GM19455 (cell line): ENCODE data around the gene CORT.
A peak's percentile ranks its signal among the peaks of the same experiment; 100 is the strongest.
"Not testable (repeated sequence)": the region's sequence is repeated elsewhere in the genome, so short reads cannot be mapped to it uniquely, and the experiment has no call there.

Experiments
- ATAC-seq: cut with Tn5 transposase; IDR thresholded peaks from one replicate; pipeline ENCODE4 v1.9.1; 2021; ENCODE audit not compliant: unreplicated experiment

The CORT gene

DNA sequence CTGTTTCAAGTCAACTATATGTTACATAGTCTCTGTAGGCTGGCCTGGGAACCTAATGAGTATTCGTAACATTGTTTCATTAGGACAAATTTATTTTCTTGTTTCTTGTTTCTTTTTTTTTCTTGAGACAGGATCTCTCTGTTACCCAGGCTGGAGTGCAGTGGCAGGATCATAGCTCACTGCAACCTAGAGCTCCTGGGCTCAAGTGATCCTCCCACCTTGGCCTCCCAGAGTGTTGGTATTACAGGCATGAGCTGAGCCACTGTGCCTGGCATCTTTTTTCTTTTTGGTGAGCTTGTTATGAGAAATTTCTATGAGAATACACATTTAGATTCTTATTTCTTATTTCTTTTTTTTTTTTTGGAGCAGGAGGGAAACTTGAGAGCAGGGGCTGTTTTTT is 12.8 kb upstream of the CORT start:
- ATAC-seq: no peak

DNA sequence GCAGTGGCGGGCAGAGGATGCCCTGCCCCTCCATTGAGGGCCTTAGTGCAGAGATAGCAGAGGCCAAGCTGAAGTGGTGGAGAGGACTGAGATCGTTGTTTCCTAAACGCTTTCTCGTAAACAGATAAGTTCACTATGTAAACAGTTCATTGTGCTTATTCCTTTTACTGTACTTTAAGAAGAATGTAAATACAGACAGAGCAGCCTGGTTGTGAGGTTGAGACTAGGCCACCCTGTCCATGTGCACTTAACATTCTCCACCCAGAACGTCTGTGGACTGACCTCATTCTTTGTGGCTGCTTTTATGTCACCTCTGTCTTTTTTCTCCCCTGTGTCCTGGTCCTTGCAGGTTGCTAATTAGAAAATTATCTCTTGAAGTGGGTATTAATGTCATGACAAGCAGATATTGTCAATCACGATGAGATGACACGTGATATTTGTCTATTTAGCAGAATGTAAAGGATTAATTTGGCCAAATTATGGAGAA is 11.1 kb upstream of the CORT start:
- no peak for ATAC-seq

DNA sequence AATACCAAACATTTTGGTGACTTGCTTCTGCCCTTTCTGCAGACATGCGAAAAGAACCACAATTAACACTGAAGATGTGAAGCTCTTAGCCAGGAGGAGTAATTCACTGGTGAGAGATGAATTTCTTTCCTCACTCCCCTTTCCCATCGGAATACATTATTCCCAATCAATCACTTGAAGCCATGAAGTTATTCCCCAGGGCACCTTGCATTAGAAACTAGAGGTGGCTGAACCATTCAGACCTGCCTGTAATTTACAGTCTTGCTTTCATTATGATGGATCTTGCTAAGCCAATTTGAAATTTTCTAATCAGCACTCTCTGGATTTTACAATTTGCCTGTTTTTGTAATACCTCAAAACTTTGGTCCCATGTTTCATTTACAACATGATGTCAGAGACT is 9.5 kb upstream of the CORT start:
- ATAC-seq: no peak

DNA sequence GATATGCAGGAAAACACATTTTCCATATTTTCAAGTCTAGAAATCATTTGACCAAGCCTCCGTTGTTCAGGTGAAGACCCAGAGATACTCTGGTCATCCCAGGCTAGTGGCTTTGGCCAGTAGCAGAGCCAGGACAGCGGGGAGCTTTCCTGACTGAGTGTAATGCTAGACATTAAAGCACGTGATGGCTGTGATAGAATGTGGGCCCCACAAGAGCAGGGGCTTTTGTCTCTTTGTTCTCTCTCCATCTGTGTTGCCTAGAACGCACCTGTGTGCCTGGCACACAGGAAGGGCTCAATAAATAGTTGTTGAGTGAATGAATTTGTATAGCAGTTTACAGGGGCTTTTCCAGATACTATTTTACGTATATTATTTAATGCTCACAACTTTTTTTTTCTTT is 9.0 kb upstream of the CORT start:
- no peak for ATAC-seq

DNA sequence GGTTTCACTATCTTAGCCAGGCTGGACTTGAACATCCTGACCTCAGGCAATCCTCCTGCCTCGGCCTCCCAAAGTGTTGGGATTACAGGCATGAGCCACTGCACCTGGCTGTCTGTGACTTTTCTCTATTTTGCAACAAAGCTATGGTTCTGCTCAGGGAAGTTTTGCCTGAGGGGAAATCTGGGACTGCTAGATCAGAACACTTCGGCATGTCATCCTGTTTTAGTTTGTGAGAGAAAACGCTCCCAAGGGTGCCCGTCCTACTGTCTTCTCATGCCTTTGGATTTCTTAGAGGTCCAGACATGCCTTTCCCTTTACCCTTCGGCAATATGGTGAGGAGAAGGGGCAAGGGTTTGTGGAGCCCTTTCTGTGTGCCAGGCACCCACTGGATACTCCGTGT is 5.6 kb upstream of the CORT start:
- ATAC-seq: no peak

DNA sequence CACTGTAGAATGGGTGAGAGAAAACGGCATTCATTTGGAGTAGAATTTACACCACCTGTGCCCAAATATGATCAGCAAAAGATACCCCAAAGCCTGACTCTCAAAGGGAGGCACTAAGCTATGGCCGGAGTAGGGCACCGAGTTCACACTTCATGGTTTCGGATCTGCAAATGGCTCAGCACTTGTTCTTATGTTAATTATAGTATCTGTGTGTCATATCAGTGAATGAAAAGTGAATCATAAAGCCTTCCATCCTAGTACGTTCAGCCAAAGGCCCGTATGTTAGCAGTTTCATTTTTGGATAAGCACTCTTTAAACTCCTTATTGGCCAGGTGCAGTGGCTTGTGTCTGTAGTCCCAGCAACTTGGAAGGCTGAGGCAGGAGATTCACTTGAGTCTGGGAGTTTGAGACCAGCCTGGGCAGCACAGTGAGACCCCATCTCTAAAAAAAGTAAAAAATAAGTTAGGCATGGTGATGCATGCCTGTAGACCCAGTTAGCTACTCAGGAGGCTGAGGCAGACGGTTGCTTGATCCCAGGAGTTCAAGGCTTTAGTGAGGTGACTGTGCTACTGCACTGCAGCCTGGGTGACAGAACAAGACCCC is 4.9 kb upstream of the CORT start:
- no peak for ATAC-seq

DNA sequence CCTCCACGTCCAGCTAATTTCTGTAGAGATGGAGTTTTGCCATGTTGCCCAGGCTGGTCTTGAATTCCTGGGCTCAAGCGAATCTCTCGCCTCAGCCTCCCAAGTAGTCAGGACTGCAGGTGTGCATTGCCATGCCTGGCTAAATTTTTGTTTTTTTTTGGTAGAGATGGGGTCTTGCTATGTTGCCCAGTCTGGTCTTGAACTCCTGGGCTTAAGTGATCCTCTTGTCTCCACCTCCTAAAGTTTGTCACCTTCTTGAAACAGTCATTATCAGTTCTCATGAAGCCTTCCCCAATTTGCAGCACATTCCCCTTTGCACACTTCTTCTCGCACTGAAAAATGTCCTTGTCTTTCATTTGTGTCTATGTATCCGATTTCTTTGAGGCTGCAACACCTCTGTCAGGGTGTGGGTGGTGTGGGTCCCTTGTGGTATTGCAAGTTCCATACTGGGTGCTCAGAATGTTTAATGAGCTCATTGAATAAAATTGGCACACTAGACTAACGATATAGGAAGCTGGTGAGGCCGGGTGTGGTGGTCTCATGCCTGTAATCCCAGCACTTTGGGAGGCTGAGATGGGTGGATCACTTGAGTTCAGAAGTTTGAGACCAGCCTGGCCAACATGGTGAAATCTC is 2.9 kb upstream of the CORT start:
- ATAC-seq: no peak

DNA sequence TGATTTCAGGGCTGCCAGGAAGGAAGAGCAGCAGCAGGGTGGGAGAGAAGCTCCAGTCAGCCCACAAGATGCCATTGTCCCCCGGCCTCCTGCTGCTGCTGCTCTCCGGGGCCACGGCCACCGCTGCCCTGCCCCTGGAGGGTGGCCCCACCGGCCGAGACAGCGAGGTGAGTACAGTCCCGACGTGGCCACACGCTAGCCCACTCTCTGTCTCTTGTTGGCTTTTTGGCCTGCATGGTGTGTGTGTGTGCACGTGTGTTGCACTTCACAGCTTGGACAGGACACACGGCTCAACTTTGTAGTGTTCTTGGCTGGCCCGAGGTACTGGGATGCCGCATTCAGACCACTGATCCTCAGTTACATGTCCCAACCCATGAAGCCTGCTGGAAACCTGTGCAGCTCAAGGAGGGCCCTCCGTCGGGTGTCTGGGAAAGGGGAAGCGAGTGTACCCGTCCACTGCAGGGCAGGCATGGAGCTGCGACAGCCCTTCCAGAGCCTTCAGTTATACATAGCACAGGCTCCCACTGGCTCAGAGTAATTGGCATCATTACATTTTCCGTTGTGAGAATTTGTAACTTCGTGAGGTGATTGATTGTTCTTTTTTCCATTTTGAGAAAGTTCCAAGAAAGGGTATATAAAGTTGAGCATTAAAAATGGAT is 454 bp downstream of the CORT start:
- no peak for ATAC-seq

DNA sequence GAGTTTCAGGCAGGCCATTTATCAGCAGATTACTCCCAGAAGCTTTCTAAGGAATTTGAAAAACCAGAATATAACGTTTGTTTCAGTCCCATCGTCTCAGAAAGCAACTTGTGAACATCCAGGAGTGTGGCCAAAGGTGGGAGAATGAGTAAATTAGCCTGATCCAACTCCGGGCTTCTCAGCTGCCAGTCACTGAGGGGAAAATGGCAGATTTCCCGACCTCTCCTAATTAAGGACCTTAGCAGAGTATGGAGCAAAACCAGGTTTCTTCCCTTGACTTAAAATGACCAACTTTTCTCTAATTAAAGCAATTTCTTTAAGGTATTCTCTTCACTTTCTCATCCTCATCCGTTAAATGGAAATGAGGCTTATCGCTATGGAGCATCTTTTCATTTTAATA is 1.0 kb downstream of the CORT start:
- ATAC-seq: no peak

DNA sequence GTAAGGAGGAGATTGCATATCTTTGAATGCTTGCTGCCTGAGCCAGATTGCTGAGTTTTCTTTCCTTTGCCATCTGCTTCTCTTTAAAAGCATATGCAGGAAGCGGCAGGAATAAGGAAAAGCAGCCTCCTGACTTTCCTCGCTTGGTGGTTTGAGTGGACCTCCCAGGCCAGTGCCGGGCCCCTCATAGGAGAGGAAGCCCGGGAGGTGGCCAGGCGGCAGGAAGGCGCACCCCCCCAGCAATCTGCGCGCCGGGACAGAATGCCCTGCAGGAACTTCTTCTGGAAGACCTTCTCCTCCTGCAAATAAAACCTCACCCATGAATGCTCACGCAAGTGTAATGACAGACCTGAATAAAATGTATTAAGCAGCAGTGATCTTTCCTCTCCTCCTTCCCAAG is 1.5 kb downstream of the CORT start:
- ATAC-seq: no peak

DNA sequence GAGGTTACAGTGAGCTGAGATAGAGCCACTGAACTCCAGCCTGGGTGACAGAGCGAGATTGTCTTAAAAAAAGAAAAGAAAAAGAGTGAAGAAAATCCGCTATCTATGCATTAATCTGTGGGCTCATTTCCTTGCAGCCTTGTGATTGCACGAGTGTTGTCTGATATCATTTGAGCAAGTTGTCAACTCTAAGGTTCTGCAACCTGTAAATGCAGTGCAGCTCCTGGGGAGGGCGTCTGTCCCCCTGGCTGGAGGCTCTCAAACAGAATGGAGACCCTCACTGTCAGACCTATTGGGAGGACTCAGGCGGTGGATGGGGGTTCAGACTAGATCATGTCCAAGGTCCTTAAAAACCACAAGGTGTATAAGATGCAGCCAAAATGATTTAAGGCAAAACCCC is 6.2 kb downstream of the CORT start:
- no peak for ATAC-seq

DNA sequence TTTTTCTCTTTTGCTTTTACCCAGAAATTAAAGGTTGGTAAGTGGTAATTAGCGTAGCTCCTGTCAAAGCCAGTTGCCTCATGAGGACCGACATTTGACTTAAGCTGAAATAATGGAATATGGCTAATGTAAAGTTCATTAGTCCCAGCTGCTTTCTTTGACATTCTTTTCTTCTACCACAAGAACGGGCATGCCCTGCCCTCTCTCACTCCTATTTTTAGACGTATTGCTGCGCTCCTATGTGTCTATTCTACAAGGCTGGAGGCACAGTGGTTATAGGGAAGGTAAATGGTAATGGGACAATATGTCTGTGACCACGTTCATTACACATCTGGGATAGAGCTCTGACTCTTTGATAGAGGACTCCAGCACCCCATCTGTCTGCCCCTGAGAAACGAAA is 6.8 kb downstream of the CORT start:
- ATAC-seq: no peak

DNA sequence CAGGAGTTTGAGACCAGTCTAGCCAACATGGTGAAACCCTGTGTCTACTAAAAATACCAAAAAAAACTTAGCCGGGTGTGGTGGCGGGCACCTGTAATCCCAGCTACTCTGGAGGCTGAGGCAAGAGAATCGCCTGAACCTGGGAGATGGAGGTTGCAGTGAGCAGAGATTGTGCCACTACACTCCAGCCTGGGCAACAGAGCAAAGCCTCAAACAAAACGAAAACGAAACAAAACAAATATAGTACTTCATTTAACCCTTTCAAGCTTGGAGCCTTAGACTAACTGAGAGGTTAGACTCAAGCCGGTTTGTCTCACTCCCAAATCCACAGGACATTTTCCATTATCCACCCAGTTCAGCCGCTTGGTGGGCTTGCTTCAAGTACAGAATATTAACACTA is 7.6 kb downstream of the CORT start:
- ATAC-seq: not testable (repeated sequence)

DNA sequence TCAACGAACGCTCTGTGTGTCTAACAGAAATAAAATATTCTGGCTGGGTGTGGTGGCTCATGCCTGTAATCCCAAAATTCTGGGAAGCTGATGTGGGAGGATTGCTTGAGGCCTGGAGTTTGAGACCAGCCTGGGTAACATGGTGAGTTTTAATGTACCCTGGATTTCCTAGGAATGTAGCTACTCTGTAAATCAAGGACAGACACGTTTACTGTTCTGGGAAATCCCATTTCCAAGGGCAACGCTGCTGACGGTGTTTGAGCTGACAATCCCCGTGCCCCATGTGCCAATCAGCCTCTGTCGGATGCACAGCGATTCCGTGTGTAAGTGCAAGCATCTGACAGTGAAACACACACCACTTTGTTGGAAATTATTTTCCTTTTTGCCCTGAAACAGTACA is 8.0 kb downstream of the CORT start:
- ATAC-seq: no peak

DNA sequence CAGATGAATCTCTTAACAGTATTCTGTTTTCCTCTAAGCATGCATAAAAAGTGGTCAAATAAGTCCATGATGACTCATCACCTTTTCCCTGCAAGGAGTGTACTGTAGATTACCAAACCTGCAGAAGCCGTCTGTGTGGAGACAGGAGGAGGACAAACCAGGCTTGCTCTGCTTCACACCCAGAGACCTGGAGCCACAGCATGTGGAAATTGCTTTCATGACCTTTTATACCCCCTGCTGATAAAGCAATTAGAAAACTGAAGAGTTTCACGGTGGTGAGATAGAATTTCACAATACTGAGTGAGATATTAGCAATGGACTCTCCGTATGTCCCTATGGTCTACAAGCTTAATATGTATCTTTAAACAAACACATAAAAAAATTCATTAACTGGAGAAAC is 9.4 kb downstream of the CORT start:
- ATAC-seq: no peak

DNA sequence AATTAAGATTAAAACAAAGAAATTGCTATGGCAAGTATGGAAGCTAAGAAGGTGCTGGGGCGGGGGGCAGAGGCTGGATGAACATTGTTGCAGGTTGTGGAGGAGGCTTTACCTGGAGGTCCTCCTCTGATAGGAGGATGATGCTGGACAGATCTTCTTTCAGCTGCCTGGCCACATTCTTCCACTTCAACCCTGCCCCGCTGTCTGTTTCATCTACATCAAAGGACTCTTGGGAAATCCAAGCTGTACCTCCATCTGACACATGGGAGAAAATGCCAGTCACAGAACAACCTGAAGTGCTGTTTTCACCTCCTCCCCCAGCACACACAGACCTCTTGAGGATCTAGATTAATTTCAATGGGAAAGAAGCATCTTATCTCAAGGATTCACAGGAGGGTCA is 17.2 kb downstream of the CORT start:
- no peak for ATAC-seq

DNA sequence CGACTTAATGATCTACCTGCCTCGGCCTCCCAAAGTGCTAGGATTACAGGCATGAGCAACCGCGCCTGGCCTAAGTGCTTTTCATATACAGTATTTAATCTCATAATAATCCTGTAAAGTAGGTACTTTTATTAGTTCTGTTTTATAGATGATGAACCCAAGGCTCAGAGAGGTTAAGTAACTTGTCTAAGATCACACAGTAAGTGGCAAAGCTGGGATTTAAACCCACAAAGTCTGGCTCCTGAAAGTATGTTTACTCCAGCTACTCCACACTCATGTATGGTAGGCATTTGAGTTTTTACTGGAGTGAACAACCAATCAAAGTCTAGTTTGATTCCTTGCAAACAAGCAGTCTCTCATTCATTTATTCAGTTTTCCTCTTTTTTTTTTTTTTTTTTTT is 20.2 kb downstream of the CORT start:
- ATAC-seq: no peak

DNA sequence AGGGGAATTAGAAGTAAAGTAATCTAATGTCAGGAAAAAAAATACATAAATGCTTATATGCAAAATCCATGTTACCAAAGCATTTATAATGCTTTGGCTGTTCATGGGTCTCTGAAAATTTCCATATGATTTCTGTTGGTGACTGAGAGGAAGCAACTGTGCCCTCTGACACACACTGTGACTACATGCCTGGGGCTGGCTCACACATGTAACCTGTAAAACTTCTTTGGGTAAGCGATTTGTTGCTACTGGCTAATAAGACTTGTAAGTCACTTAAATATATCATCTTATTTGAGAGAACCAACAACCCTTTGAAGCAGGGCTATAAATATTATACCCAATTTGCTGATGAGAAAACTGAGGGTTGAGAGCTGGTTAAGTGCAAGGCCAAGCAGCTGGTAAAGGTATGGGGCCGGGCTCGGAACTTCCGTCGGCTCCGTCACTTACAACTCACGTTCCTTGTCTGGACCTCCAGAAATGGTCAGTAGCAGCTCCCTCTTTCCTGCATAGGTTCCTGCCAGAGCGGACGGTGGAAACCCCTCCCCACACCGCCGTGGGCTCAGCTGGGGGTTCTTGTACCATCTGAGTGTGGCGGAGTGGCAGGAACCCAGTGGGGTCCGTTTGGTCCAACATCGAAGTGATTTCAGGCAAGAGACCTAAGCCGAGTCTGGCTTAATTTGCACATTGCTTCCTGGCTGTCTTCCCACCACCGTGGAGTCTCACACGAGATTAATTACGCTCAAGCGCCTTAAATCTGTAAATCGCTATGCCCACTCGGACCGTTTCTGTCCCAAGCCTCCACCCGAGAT is 21.8 kb downstream of the CORT start:
- peak; percentile 11 for ATAC-seq

DNA sequence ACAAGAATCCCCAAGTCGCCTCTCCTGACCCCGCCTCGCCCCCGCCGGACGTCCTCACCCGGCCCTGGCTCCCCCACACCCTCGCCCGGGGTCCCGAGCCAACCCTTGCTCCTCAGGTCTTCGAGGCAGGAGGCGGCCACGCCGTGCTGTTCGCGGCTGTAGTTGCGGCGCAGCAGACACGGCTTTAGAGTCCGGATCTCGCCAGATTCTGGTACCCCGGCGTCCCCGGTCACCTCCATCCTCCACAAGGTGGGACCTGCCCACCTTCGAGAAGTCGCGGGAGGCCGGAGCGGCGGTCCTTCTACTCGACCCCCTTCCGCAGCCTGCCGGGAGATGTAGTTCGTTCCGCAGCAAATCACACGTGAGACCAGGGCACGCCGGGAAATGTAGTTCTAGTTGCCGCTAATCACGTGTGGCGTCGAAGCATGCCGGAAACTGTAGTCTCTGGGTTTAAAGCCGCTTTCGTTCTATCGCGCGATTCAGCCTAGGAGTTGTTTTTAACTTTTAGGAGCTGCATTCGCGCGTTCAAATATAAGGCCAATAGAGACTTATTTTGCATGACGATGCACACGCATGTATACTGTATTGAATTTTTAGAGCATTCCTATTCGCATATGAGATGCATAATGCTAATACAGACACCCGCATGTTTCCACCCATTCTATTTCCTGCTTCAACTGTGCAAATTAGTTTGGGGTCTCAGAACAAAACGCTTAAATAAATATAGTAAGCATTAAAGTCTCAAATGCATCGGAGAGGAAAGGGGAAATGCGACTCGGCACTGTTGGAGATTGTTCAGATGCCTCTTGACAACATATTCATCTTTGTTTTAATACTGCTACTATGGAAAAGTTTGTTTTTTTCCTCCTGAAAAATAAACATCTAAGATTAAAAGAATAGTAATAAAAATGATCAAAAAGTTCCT is 22.7 kb downstream of the CORT start, which contains the start of gene DFFA:
Gene DFFA, minus strand, starts transcription at position 310 of the 925 bp plus-strand sequence. Its CDS starts 71 bp downstream, at position 239.
- peak; percentile 79 for ATAC-seq

DNA sequence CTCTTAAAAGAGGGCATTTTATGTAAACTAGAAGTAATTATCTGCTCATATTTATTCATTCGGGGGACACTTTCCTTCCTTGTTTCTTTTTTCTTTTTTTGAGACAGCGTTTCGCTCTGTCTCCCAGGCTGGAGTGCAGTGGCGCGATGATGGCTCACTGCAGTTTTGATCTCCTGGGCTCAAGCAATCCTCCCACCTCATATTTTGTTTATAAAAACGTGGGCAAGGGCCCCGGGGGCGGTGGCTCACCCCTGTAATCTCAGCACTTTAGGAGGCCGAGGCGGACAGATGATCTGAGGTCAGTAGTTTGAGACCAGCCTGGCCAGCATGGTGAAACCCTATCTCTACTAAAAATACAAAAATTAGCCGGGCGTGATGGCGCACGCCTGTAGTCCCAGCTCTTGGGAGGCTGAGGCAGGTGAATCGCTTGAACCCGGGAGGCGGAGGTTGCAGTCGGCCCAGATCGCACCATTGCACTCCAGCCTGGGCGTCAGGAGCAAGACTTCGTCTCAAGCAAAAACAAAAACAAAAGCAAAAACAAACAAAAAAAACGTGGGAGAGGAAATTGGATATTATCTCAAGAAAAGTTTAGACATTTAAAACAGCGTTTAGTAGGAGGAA is 23.4 kb downstream of the CORT start:
- no peak for ATAC-seq
